Measurements from ENCODE around the gene CDT1.
"Not testable (repeated sequence)": the region's sequence is repeated elsewhere in the genome, so short reads cannot be mapped to it uniquely, and the experiment has no call there.

The CDT1 gene

DNA sequence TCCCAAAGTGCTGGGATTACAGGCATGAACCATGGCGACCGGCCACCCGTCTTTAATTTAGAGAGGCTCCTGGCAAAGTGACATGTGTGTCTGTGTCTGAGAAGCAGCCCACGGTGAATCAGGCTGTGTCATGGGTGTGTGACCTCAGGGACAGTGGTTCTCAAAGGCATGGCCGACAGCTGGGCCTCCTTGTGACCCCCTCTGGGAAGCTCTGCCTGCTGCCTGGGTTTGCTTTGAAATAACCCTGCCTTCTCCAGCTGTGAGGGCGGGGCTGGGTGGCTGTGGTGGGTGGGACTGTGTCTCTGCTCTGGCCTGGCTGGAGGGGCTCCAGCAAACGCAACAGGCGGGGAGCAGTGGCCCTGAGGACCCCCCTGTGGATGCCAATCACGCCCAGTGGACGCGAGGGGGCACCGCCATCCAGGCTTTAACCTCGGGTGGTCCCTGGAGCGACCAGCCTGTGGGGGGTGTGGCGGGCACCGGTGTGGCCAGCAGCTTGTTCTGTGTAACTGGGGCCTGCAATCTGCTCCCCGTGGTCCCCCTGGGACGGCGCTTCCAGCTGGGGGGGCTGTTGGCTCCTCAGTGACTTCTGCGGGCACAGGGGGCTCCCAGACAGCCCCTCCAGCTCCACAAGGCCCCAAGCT is 16.9 kb downstream of the CDT1 start:
- no peak for DNase-seq

- no peak for DNase-seq
Measured at GRCh38 chr16:88821168-88821850, 17.7 kb downstream of the CDT1 start.

DNA sequence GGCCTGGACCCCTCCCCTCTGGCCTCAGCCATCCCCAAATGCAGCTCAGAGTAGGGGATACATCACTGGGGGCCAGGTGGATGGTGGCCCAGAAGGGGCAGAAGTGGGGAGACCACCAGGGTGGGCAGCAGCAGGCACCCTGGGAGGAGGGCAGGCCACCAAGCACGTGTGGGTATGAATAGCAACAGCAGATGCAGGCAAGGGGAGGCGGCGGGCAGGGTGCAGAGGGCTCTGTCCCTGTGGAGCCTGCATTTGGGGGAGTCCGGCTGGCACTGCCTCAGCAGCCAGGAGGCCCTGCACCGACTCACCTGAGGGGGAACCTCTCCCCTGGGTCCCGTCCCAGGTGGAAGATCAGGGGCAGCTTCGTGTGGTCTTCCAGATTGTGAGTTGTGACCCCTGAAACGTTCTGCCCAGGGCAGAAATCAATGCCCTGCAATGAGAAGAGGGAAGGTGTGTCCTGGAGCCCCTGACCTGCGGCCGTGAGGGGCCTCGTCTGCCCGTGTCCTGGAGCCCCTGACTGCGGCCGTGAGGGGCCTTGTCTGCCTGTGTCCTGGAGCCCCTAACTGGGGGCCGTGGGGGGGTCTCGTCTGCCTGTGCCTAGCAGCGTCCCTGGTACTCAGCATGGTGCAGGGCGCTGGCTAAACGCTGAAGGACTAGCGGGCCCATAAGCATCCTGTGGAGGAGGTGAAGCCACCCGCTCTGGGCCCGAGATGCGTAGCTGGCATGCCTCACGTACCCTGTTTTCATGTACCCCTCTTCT is 18.9 kb downstream of the CDT1 start:
- no peak for DNase-seq

DNA sequence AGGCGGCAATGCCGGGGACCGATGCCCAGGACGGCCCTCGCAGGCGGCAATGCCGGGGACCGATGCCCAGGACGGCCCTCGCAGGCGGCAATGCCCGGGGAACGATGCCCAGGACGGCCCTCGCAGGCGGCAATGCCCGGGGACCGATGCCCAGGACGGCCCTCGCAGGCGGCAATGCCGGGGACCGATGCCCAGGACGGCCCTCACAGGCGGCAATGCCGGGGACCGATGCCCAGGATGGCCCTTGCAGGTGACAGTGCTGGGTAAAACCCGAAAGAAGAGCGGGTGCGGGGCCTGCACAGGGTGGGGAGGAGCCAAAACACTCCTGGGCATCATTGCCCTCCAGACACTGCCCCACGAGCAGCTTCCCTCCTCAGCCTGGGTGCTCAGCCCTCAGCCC is 20.1 kb downstream of the CDT1 start:
- not testable (repeated sequence) for DNase-seq

DNA sequence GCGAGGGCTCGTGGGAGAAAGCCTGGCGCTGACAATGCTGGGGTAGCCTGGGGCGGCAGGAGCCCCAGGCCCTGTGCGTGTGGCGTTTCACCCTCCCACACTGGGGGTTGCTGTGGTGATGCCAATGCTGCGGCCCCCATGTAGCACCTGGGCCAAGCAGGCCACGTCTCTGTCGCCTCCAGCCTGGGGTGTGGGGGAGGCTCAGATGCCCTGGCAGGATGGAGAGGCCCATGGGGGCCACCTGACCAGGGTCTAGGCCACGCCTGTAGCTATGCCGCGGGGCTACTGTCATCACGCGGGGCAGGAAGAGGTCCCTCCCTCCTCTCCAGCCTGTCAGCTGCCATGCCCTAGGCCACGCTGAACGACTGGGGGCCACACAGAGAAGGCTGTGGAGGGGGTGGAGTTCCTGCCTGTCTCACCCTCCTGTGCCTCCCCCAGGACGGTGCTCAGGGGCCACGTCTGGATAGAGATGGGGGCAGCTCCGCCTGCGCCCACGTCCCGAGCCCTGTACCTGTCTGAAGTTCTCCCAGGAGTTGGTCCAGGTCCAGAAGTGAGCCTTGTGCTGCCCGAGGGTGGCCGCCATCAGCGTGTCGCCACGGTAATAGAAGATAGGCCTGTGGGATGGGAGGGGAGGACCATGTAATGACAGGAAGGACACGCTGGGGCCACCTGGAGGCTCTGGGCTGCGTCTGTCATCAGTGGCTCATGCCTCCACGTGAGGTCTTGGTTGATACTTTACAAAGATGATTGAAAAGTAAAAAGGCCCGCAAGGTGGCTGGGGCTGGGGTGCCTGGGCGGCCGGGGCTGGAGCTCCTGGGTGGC is 20.9 kb downstream of the CDT1 start:
- no peak for DNase-seq

DNA sequence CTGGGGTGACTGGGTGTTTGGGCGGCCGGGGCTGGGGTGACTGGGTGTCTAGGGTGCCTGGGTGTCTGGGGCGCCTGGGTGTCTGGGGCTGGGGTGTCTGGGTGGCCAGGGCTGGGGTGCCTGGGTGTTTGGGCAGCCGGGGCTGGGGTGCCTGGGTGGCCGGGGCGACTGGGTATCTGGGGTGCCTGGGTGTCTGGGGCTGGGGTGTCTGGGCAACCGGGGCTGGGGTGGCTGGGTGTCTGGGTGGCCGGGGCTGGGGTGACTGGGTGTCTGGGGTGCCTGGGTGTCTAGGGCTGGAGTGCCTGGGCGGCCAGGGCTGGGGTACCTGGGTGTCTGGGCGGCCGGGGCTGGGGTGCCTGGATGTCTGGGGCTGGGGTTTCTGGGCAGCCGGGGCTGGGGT is 21.6 kb downstream of the CDT1 start:
- no peak for DNase-seq

DNA sequence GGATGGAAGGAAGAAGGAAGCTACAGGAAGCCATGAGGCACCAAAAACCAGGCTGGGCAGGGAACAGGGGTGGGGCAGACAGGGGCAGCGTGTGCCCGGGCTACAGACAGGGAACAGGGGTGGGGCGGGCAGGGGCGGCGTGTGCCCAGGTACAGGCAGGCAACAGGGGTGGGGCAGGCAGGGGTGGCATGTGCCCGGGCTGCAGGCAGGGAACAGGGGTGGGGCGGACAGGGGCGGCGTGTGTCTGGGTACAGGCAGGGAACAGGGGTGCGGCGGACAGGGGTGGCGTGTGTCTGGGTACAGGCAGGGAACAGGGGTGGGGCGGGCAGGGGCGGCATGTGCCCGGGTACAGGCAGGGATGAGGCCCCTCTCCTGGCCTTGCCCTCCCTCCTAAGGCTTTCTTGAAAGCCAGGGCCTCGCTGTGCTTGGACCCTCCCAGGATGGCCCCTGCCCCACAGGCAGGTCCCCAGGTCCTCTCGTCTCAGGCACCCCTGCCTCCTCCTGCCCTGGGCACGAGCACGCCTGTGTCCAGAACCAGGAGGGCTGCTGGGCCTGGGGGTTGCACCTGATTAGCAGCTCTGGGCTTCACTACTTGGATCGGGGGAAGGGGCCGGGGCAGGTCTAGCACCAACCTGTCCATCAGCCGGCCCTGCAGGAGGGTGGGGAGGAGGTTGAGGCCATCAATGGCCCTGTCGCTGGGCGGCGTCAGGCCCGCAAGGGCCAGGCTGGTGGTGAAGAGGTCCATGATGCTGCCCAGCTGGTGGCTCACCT is 22.7 kb downstream of the CDT1 start:
- DNase-seq = no peak

GRCh38 chr16:88827727-88828126 is 24.1 kb downstream of the CDT1 start:
- no peak for DNase-seq

- no peak for DNase-seq
Measured at GRCh38 chr16:88828711-88829110, 25.1 kb downstream of the CDT1 start.

- no peak for DNase-seq
Measured at GRCh38 chr16:88830258-88830657, 26.7 kb downstream of the CDT1 start.

DNA sequence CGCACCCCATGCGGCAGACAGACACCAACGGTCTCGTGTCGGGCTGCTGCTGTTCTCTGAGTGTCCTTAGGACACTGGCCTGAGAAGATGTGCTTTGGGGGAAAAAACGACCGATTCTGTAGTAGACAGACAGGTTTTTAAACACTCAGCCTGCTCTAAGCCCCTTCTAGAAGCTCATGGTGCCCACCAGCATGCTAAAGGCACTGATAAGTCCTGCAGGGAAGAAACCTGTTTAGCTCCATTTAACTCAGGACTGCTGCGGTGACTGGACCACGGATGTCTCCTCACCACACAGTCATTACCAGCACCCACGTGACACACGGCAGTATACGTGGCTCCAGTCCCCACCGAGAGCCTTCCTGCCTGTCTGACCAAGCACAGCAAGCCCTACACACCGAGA is 27.2 kb downstream of the CDT1 start:
- no peak for DNase-seq

- no peak for DNase-seq
Measured at GRCh38 chr16:88831838-88832237, 28.2 kb downstream of the CDT1 start.

DNA sequence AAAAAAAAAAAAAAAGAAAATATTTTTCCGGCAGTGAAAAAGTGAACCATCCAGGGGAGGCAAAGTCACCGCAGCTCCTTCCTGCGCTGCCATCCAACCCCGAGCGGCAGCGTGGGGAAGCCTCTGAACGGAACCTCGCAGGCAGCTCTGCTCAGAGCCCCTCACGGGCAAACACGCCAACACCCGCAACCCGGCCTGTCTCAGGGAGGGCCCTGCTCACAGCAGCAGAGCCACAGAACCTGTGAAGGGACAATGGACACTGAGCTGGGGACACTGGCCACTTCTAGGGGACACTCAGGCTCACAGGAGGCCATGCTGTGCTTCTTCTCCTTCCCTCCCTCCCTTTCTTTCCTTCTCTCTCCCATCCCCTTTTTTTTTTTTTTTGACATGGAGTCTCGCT is 29.5 kb downstream of the CDT1 start:
- no peak for DNase-seq

DNA sequence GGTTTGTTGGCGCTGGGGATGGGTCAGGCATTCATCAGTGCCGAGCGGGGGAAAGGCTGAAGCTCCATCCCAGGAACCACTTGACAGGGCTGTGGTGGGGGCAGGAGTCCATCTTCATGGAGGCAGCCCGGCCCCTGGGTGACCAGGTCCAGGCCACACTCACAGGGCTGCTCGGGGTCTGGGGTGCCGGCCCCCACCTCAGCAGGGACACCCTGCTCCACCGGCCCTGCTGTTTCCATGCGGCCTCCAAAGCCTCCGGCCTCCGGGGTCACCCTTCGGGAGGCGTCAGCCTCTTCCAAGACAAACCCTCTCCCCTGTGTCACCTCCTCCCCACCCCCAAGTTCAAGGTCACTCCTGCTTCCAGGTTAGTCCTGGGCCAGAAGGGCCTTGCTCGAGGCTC is 31.1 kb downstream of the CDT1 start:
- no peak for DNase-seq

DNA sequence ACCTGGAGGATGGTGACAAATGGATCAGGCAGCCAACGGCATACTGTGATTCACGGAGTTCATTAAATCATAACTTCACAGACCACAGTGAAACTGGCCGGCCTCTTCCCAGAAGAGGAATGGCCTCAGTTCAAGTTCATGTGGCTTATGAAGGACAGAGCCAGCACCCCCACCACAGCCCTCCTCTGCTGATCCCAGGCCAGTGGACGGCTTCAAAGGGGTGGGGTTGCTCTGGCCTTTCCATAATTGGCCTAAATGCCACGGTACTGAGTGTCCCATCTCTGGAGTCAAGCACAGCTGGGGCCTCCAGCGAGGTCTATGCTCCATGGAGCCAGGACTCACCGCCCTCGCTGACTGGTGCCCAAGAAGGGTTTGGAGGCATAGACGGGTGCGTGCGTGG is 31.8 kb downstream of the CDT1 start:
- no peak for DNase-seq

- no peak for DNase-seq
Measured at GRCh38 chr16:88835818-88836217, 32.2 kb downstream of the CDT1 start.

- no peak for DNase-seq
Measured at GRCh38 chr16:88836791-88837190, 33.2 kb downstream of the CDT1 start.

DNA sequence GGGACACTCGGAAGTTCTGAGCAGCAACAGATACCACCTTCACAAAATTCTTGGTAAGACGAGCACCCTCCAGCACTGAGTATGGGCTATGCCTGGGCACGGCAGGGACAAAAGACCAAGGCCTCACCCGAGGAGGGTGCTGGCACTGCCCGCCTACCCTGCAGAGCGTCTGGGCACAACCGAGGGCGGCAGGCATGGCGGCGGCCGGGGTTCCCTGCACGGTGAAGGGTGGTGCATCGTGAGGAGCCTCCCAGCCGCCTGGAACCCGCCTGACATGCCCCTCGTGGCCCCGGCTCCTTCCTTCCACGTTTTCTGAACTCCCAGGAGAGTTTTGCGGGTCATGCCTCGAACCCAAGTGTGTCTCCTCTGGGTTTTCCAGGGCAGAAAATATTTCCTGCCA is 34.2 kb downstream of the CDT1 start:
- no peak for DNase-seq

DNA sequence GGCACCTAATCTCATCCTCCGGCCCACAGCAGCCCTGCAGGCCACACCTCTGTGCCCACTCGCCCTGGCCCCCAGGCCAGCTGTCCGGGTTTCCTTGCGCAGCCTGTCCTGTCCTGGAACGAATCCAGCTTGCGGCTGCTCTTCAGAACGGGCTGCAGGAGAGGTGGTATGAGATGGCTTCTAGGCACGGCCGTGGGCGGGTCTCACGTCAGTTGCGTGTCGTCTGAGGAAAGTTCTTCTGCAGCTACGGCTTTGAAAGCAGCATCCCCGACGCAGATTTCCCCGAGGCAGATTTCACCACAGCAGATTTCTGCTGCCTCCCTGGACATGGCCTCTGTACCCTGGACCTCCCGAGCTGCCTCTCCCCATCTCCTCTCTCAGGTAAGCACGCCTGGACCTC is 35.0 kb downstream of the CDT1 start:
- no peak for DNase-seq

DNA sequence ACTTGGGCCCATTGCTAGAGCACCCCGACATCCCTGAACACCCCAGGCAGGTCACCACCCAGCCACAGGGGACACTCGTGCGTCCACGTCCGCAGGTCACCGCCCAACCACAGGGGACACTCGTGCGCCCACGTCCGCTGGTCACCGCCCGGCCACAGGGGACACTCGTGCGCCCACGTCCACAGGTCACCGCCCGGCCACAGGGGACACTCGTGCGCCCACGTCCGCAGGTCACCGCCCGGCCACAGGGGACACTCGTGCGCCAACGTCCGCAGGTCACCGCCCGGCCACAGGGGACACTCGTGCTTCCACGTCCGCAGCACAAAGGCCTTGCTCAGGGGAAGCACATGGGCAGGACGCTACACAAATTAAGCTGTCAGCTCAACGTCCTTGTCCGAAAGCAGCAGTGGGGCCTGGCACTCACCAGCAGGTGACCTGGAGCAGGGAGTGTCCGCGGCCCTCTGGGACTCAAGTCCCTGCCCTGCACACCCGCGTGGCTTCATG is 35.5 kb downstream of the CDT1 start:
- no peak for DNase-seq

GRCh38 chr16:88839745-88840599 is 36.4 kb downstream of the CDT1 start:
- DNase-seq = no peak

Measured in activated CD4-positive, alpha-beta T cell treated with anti-CD3 and anti-CD28 coated beads, Interleukin-2, amount 50 U/mL, for 48 hours (primary cell).